GM15510 (cell line): ENCODE results near the gene SGMS1.

Experiments used
- POLR2A ChIP-seq: IDR thresholded peaks from 3 replicates; pipeline ENCODE4 v1.6.1; 2011; ENCODE audit warnings: borderline replicate concordance; ENCODE audit not compliant: insufficient read length; ENCODE audit errors: extremely low read depth

Gene SGMS1

GRCh38 chr10:50572017-50572491, 51.7 kb downstream of the SGMS1 start:
- TF ChIP-seq POLR2A: no peak

GRCh38 chr10:50567384-50567783, 56.4 kb downstream of the SGMS1 start:
- no peak for TF ChIP-seq POLR2A

- no peak for TF ChIP-seq POLR2A
Observed at GRCh38 chr10:50566150-50566549, 57.6 kb downstream of the SGMS1 start.

- TF ChIP-seq POLR2A: no peak
Observed at GRCh38 chr10:50565301-50566083, 58.3 kb downstream of the SGMS1 start.

GRCh38 chr10:50563906-50564305, 59.9 kb downstream of the SGMS1 start:
- TF ChIP-seq POLR2A: no peak

GRCh38 chr10:50561816-50562215, 61.9 kb downstream of the SGMS1 start:
- no peak for TF ChIP-seq POLR2A

GRCh38 chr10:50561266-50561665, 62.5 kb downstream of the SGMS1 start:
- TF ChIP-seq POLR2A: no peak

- no peak for TF ChIP-seq POLR2A
Observed at GRCh38 chr10:50560370-50560769, 63.4 kb downstream of the SGMS1 start.

- no peak for TF ChIP-seq POLR2A
Observed at GRCh38 chr10:50558371-50558770, 65.4 kb downstream of the SGMS1 start.

GRCh38 chr10:50557130-50557682, 66.5 kb downstream of the SGMS1 start:
- no peak for TF ChIP-seq POLR2A

- no peak for TF ChIP-seq POLR2A
Observed at GRCh38 chr10:50556237-50557120, 67.3 kb downstream of the SGMS1 start.

- TF ChIP-seq POLR2A: no peak
Observed at GRCh38 chr10:50554995-50555568, 68.7 kb downstream of the SGMS1 start.

GRCh38 chr10:50554376-50554994, 69.3 kb downstream of the SGMS1 start:
- TF ChIP-seq POLR2A: no peak

- no peak for TF ChIP-seq POLR2A
Observed at GRCh38 chr10:50552771-50553535, 70.8 kb downstream of the SGMS1 start.
